Stimulated activated CD4-positive, alpha-beta T cell treated with anti-CD3 and anti-CD28 coated beads, Interleukin-15, amount 100 ng/mL, for 1 hour (primary cell): ENCODE data around the gene COX6B1.
"Not testable (repeated sequence)": the region's sequence is repeated elsewhere in the genome, so short reads cannot be mapped to it uniquely, and the experiment has no call there.

Experiments
- DNase-seq, 2 donors: peaks; one replicate each; pipeline ENCODE4 v3.0.0-alpha.2; 2020; ENCODE audit warnings: low read depth in 1 of 2, low spot score in 1 of 2

The COX6B1 gene

GRCh38 chr19:35633727-35634440 lies 14.2 kb upstream of the COX6B1 start:
- no peak for DNase-seq

- no peak for DNase-seq
Observed at GRCh38 chr19:35636651-35637050, 11.5 kb upstream of the COX6B1 start.

- DNase-seq: no peak
Observed at GRCh38 chr19:35637165-35637564, 11.0 kb upstream of the COX6B1 start.

GRCh38 chr19:35639321-35639639 lies 8.8 kb upstream of the COX6B1 start:
- no peak for DNase-seq

- DNase-seq: no peak
Observed at GRCh38 chr19:35639863-35640262, 8.3 kb upstream of the COX6B1 start.

- DNase-seq: no peak
Observed at GRCh38 chr19:35641515-35642151, 6.5 kb upstream of the COX6B1 start, which contains the start of gene ETV2. Gene ETV2 (plus strand): TSS chr19:35641745. CDS start chr19:35642461, 716 bp downstream.

GRCh38 chr19:35642312-35642711 lies 5.8 kb upstream of the COX6B1 start:
- DNase-seq: no peak

- no peak for DNase-seq
Observed at GRCh38 chr19:35642798-35643254, 5.3 kb upstream of the COX6B1 start.

GRCh38 chr19:35643255-35644205 lies 4.6 kb upstream of the COX6B1 start:
- DNase-seq: peak; percentile 61 to 71

GRCh38 chr19:35644206-35644986 lies 3.7 kb upstream of the COX6B1 start:
- peak; percentile 87 to 89 for DNase-seq

- peak; percentile 38 to 78 for DNase-seq
Observed at GRCh38 chr19:35644987-35645679, 3.0 kb upstream of the COX6B1 start.

GRCh38 chr19:35645680-35646511 lies 2.2 kb upstream of the COX6B1 start:
- no peak for DNase-seq

GRCh38 chr19:35650581-35650980 lies 2.5 kb downstream of the COX6B1 start:
- DNase-seq: no peak

- not testable (repeated sequence) for DNase-seq
Observed at GRCh38 chr19:35654828-35655227, 6.7 kb downstream of the COX6B1 start.

- no peak for DNase-seq
Observed at GRCh38 chr19:35655600-35655999, 7.5 kb downstream of the COX6B1 start.

GRCh38 chr19:35656700-35657099 lies 8.6 kb downstream of the COX6B1 start:
- DNase-seq: no peak

- DNase-seq: no peak
Observed at GRCh38 chr19:35657904-35658700, 10.0 kb downstream of the COX6B1 start.

GRCh38 chr19:35661995-35662340 lies 13.8 kb downstream of the COX6B1 start:
- DNase-seq: no peak

- no peak for DNase-seq
Observed at GRCh38 chr19:35663981-35664380, 15.9 kb downstream of the COX6B1 start.
